Measurements from ENCODE around the gene SVEP1. TPM values are rescaled to one million over a fixed set of nuclear protein-coding genes. Genes with fewer than 3 reads are reported as not detected.

SVEP1 gene
- polyA plus RNA-seq, 1 of the 3 experiments (the other 2 are of a cell fraction): 0.10 TPM

- Histone ChIP-seq H3K36me3 (replicated peaks in 1 of 2; ENCODE audit: control insufficient read depth in 1 of 2, insufficient read depth in 2 of 2, low read length in 1 of 2) (no peaks in the 10 kb centered on the region), H3K4me3 (ENCODE audit: low read depth in 2 of 2, low read length in 1 of 2) (no peak overlapping the region), H3K79me2 (ENCODE audit: insufficient read depth) (no peaks in the 10 kb centered on the region), H3F3A (replicated peaks; ENCODE audit: insufficient read depth) (peaks cover 3% of the 10 kb centered on the region), H4K20me1 (ENCODE audit: insufficient read depth) (no peaks in the 10 kb centered on the region), H3K4me1 (ENCODE audit: control insufficient read depth in 1 of 2, insufficient read depth in 2 of 2, low read depth in 1 of 2, low read length in 1 of 2) (no peaks in the 10 kb centered on the region), H3K9me3 (no peaks in the 10 kb centered on the region), H3K9ac (no peak overlapping the region), H3K4me2 (no peak overlapping the region), H3K27me3 (ENCODE audit: insufficient read depth) (no peaks in the 10 kb centered on the region; the same call in 1 of the 2 replicates), H3K9me2 (no peaks in the 10 kb centered on the region), H2AFZ (ENCODE audit: low read depth) (no peak overlapping the region), H3K27ac (ENCODE audit: low read depth in 2 of 2, low read length in 1 of 2) (no peak overlapping the region)
- WGBS (ENCODE audit: low lambda C conversion rate): 69% methylated on average over 6 of the region's 6 CpGs
- no peak for TF ChIP-seq POLR2AphosphoS5 (IDR thresholded peaks at IDR 0.05; ENCODE audit: low read depth, low read length)
- TF ChIP-seq GATA2 (CRISPR knock-in tag; IDR thresholded peaks at IDR 0.05): no peak
- TF ChIP-seq NRF1 (IDR thresholded peaks at IDR 0.05; ENCODE audit: low read depth, low read length): no peak
- no peak for TF ChIP-seq JUND (IDR thresholded peaks at IDR 0.05)
- no peak for TF ChIP-seq IRF3 (IDR thresholded peaks at IDR 0.05; ENCODE audit: low read depth, low read length)
- no peak for TF ChIP-seq USF1 (IDR thresholded peaks at IDR 0.05; ENCODE audit: borderline replicate concordance, low read depth)
- no peak for TF ChIP-seq FOSL2 (IDR thresholded peaks at IDR 0.05; ENCODE audit: borderline replicate concordance, low read depth)
- no peak for TF ChIP-seq TAF1 (IDR thresholded peaks at IDR 0.05; ENCODE audit: borderline replicate concordance, low read depth, low read length)
- TF ChIP-seq RCOR1 (IDR thresholded peaks at IDR 0.05; ENCODE audit: low read length): no peak
- TF ChIP-seq EP300 (IDR thresholded peaks at IDR 0.05; ENCODE audit: borderline replicate concordance in 1 of 2, low read depth in 1 of 2, low read length in 1 of 2): no peak
- no peak for TF ChIP-seq CHD2 (IDR thresholded peaks at IDR 0.05; ENCODE audit: low read length, partially characterized antibody)
- TF ChIP-seq, protein P1, sequence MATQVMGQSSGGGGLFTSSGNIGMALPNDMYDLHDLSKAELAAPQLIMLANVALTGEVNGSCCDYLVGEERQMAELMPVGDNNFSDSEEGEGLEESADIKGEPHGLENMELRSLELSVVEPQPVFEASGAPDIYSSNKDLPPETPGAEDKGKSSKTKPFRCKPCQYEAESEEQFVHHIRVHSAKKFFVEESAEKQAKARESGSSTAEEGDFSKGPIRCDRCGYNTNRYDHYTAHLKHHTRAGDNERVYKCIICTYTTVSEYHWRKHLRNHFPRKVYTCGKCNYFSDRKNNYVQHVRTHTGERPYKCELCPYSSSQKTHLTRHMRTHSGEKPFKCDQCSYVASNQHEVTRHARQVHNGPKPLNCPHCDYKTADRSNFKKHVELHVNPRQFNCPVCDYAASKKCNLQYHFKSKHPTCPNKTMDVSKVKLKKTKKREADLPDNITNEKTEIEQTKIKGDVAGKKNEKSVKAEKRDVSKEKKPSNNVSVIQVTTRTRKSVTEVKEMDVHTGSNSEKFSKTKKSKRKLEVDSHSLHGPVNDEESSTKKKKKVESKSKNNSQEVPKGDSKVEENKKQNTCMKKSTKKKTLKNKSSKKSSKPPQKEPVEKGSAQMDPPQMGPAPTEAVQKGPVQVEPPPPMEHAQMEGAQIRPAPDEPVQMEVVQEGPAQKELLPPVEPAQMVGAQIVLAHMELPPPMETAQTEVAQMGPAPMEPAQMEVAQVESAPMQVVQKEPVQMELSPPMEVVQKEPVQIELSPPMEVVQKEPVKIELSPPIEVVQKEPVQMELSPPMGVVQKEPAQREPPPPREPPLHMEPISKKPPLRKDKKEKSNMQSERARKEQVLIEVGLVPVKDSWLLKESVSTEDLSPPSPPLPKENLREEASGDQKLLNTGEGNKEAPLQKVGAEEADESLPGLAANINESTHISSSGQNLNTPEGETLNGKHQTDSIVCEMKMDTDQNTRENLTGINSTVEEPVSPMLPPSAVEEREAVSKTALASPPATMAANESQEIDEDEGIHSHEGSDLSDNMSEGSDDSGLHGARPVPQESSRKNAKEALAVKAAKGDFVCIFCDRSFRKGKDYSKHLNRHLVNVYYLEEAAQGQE (IDR thresholded peaks at IDR 0.05; ENCODE audit: low read depth, low read length): no peak
- no peak for TF ChIP-seq RFX5 (IDR thresholded peaks at IDR 0.05; ENCODE audit: low read length)
- TF ChIP-seq TCF12 (IDR thresholded peaks at IDR 0.05): no peak
- no peak for TF ChIP-seq MEF2A (IDR thresholded peaks at IDR 0.05; ENCODE audit: borderline replicate concordance, low read depth)
- TF ChIP-seq RAD21 (IDR thresholded peaks at IDR 0.05; ENCODE audit: low read length): no peak
- no peak for TF ChIP-seq FOXM1 (IDR thresholded peaks at IDR 0.05; ENCODE audit: low read depth)
- TF ChIP-seq NFIC (IDR thresholded peaks at IDR 0.05; ENCODE audit: borderline replicate concordance): no peak
- no peak for TF ChIP-seq YY1 (IDR thresholded peaks at IDR 0.05; ENCODE audit: low read depth)
- no peak for TF ChIP-seq FOXJ3 (CRISPR knock-in tag; IDR thresholded peaks at IDR 0.05)
- POLR2A ChIA-PET: no interaction called here
- no peak for DNase-seq
- CTCF ChIA-PET: no interaction called here
These were observed 6.2 kb downstream of the SVEP1 start for GRCh38 chr9:110573305-110573704.

Data from SK-N-SH (cell line).